ENCODE results near the gene RAB40C. TPM values are rescaled to one million over a fixed set of nuclear protein-coding genes. Genes with fewer than 3 reads are reported as not detected.

Gene RAB40C
- total and polyA plus RNA-seq, 9 of the 15 experiments (the other 6 are each of a cell fraction or from before 2014, with no cell fraction given) = 0.17 to 23.4 (median 8.7) TPM

GRCh38 chr16:668519-669171 is 78.8 kb downstream of the RAB40C start (continued):
- TF ChIP-seq HNRNPLL (IDR thresholded peaks at IDR 0.05; ENCODE audit: low read depth, low read length, poor library complexity, severe bottlenecking) (no peak), MAX (CRISPR knock-in tag; IDR thresholded peaks at IDR 0.05) (peak; percentile 62; the same call in 1 of the 2 replicates), ZNF23 (CRISPR knock-in tag; IDR thresholded peaks at IDR 0.05) (no peak), USF2 (CRISPR knock-in tag; IDR thresholded peaks at IDR 0.05) (0 out of 2 replicates have a peak, but pooled peaks have one; percentile 13), GABPA (tag; conservative IDR thresholded peaks at IDR 0.05; ENCODE audit: low read depth) (no peak), TSHZ1 (CRISPR knock-in tag; IDR thresholded peaks at IDR 0.05) (no peak), FOXP4 (CRISPR knock-in tag; IDR thresholded peaks at IDR 0.05; ENCODE audit: borderline replicate concordance) (no peak), AFF4 (CRISPR knock-in tag; IDR thresholded peaks at IDR 0.05) (no peak), ZNF263 (CRISPR knock-in tag; IDR thresholded peaks at IDR 0.05; ENCODE audit: borderline replicate concordance) (peak; percentile 61; the same call in 1 of the 2 replicates), BCL6 (CRISPR knock-in tag; IDR thresholded peaks at IDR 0.05) (no peak), MTA1 (IDR thresholded peaks at IDR 0.05; ENCODE audit: borderline replicate concordance) (no peak), SMARCB1 (IDR thresholded peaks at IDR 0.05; ENCODE audit: insufficient read length, low read depth) (no peak), CHD4 (IDR thresholded peaks at IDR 0.05; ENCODE audit: insufficient read depth, insufficient replicate concordance, low read depth, low read length, poor library complexity, severe bottlenecking) (no peak), NCOA2 (IDR thresholded peaks at IDR 0.05; ENCODE audit: partially characterized antibody in 2 of 2) (no peak), SIN3B (IDR thresholded peaks at IDR 0.05; ENCODE audit: low read depth) (no peak), ZNF41 (CRISPR knock-in tag; conservative IDR thresholded peaks at IDR 0.05) (no peak)
